B cell (primary cell): ENCODE measurements around the gene SOX13.

Experiments
- EZH2 ChIP-seq: IDR thresholded peaks from 2 replicates; pipeline ENCODE4 v1.6.1; 2012; ENCODE audit warnings: borderline replicate concordance, low read depth, mild to moderate bottlenecking, moderate library complexity, low read length; ENCODE audit not compliant: insufficient read depth, poor library complexity, severe bottlenecking
- TF ChIP-seq, protein P1 (sequence below): fragments of 200-600 bp; IDR thresholded peaks from one replicate; pipeline ENCODE4 v1.8.0; 2022; ENCODE audit warnings: antibody characterized with exemption, mild to moderate bottlenecking

DNA sequence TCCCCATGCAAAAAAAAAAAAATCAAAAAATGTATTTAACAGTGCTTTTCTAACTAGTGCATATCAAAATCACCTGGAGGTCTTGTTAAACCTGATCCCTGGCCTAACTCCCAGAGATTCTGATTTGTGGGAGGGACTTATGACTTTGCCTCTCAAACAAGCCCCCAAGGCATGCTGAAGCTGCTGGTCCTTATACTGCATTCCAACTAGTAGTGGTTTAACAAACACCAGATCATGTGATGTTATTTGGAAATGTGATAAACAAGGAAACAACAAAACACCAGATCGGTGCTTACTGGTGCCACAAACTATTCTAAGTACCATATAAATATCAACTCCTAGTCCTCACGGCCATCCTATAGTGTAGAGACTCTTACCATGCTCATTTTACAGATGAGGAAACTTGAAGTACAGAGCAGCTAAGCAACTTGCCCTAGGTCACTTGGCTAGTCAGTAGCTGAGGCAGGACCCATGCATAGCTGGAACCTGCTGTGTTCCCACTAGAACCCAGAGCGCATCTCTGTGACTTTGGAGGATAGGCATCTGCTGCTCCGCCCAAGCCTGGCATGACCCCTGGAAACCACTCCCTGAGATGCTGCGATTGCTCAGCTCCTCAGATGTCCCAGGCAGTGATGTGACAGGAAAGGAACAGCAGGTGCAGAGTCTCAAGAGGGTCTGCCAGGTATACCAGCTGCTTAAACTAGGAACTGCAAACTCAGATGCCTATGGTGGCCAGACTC is 38.1 kb downstream of the SOX13 start:
- TF ChIP-seq, protein P1, sequence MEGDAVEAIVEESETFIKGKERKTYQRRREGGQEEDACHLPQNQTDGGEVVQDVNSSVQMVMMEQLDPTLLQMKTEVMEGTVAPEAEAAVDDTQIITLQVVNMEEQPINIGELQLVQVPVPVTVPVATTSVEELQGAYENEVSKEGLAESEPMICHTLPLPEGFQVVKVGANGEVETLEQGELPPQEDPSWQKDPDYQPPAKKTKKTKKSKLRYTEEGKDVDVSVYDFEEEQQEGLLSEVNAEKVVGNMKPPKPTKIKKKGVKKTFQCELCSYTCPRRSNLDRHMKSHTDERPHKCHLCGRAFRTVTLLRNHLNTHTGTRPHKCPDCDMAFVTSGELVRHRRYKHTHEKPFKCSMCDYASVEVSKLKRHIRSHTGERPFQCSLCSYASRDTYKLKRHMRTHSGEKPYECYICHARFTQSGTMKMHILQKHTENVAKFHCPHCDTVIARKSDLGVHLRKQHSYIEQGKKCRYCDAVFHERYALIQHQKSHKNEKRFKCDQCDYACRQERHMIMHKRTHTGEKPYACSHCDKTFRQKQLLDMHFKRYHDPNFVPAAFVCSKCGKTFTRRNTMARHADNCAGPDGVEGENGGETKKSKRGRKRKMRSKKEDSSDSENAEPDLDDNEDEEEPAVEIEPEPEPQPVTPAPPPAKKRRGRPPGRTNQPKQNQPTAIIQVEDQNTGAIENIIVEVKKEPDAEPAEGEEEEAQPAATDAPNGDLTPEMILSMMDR, result no peak
- no peak for TF ChIP-seq EZH2
